Left forelimb (tissue), 1 donor: ENCODE results near the gene SLC25A43.
"Not testable (repeated sequence)": the region's sequence is repeated elsewhere in the genome, so short reads cannot be mapped to it uniquely, and the experiment has no call there.

Experiments used
- DNase-seq: peaks from one replicate; pipeline ENCODE4 v3.0.0-alpha.2; 2018; ENCODE audit warnings: low spot score

SLC25A43 gene

GRCh38 chrX:119398974-119399771 lies at the start of gene SLC25A43:
Gene SLC25A43, plus strand, starts transcription at chrX:119399336. Its CDS starts 68 bp downstream, at chrX:119399404.
- peak; percentile 66 for DNase-seq

- no peak for DNase-seq
These were observed 39.3 kb upstream of the SLC25A43 start for GRCh38 chrX:119359618-119360382.

GRCh38 chrX:119361451-119361850 lies 37.7 kb upstream of the SLC25A43 start:
- not testable (repeated sequence) for DNase-seq

- DNase-seq = not testable (repeated sequence)
These were observed 37.1 kb upstream of the SLC25A43 start for GRCh38 chrX:119362074-119362473.

- DNase-seq = no peak
These were observed 35.7 kb upstream of the SLC25A43 start for GRCh38 chrX:119363391-119363790.

- DNase-seq = not testable (repeated sequence)
These were observed 27.3 kb upstream of the SLC25A43 start for GRCh38 chrX:119371861-119372260.

GRCh38 chrX:119374736-119375135 lies 24.4 kb upstream of the SLC25A43 start:
- DNase-seq = no peak

- DNase-seq = no peak
These were observed 23.6 kb upstream of the SLC25A43 start for GRCh38 chrX:119375561-119375960.

GRCh38 chrX:119376312-119376711 lies 22.8 kb upstream of the SLC25A43 start:
- no peak for DNase-seq

- DNase-seq = no peak
These were observed 17.7 kb upstream of the SLC25A43 start for GRCh38 chrX:119381349-119381944.

GRCh38 chrX:119382606-119383005 lies 16.5 kb upstream of the SLC25A43 start:
- no peak for DNase-seq

GRCh38 chrX:119386685-119387084 lies 12.5 kb upstream of the SLC25A43 start:
- not testable (repeated sequence) for DNase-seq

- not testable (repeated sequence) for DNase-seq
These were observed 11.7 kb upstream of the SLC25A43 start for GRCh38 chrX:119387426-119387825.

GRCh38 chrX:119389214-119389613 lies 9.9 kb upstream of the SLC25A43 start:
- DNase-seq = no peak

- DNase-seq = no peak
These were observed 9.2 kb upstream of the SLC25A43 start for GRCh38 chrX:119389871-119390501.

- DNase-seq = no peak
These were observed 7.9 kb upstream of the SLC25A43 start for GRCh38 chrX:119391279-119391678.

- no peak for DNase-seq
These were observed 6.0 kb upstream of the SLC25A43 start for GRCh38 chrX:119393144-119393543.

GRCh38 chrX:119398587-119398973 lies 556 bp upstream of the SLC25A43 start:
- no peak for DNase-seq

GRCh38 chrX:119399772-119400101 lies 601 bp downstream of the SLC25A43 start:
- no peak for DNase-seq

- DNase-seq = no peak
These were observed 2.4 kb downstream of the SLC25A43 start for GRCh38 chrX:119401569-119401968.

- no peak for DNase-seq
These were observed 3.5 kb downstream of the SLC25A43 start for GRCh38 chrX:119402588-119402987.

GRCh38 chrX:119406776-119407175 lies 7.6 kb downstream of the SLC25A43 start:
- DNase-seq = no peak
